ENCODE measurements around the gene PERM1.
"Not testable (repeated sequence)": the region's sequence is repeated elsewhere in the genome, so short reads cannot be mapped to it uniquely, and the experiment has no call there.

Gene PERM1

GRCh38 chr1:978835-979743 is 2.8 kb downstream of the PERM1 start:
- no peak for DNase-seq

- no peak for DNase-seq
These were observed 3.6 kb downstream of the PERM1 start for GRCh38 chr1:978069-978834.

DNA sequence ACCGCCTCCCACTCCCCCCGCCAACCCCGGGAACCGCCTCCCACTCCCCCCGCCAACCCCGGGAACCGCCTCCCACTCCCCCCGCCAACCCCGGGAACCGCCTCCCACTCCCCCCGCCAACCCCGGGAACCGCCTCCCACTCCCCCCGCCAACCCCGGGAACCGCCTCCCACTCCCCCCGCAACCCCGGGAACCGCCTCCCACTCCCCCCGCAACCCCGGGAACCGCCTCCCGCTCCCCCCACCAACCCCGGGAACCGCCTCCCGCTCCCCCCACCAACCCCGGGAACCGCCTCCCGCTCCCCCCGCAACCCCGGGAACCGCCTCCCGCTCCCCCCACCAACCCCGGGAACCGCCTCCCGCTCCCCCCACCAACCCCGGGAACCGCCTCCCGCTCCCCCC is 5.1 kb downstream of the PERM1 start:
- DNase-seq, result not testable (repeated sequence)

GRCh38 chr1:975896-976683 is 5.8 kb downstream of the PERM1 start:
- peak; percentile 74 for DNase-seq

GRCh38 chr1:975365-975764 is 6.5 kb downstream of the PERM1 start:
- DNase-seq, result no peak

DNA sequence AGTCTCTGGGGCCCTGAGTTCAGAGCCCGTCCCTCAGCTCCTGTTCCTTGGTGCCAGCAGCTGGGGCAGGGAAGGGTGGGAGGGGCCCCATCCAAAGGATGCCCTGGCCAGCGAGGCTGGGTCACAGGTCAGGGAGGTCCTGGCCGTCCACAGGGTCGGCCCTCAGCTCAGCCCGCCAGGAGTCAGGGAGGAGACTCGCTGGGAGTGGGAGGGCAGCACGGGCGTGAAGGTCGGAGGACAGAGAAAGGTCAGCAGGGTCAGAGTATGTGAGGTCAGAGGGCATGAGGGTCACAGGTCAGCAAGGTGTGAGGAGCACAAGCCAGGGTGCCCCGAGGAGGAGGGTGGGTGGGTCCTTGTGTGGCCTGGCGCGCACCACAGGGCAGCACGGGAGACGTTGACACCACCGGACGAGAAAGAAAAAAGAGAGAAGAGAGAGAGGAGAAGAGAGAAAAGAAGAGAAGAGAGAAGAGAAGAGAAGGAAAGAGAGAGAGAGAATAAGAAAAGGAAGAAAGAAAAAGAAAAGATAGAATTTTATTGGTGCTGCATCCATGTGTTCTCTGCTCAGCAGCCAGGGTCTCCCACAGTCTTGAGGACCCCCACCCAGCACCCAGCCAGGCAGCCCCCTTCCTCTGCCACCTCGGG is 7.1 kb downstream of the PERM1 start:
- DNase-seq, result no peak

GRCh38 chr1:974293-974640 is 7.6 kb downstream of the PERM1 start:
- no peak for DNase-seq

DNA sequence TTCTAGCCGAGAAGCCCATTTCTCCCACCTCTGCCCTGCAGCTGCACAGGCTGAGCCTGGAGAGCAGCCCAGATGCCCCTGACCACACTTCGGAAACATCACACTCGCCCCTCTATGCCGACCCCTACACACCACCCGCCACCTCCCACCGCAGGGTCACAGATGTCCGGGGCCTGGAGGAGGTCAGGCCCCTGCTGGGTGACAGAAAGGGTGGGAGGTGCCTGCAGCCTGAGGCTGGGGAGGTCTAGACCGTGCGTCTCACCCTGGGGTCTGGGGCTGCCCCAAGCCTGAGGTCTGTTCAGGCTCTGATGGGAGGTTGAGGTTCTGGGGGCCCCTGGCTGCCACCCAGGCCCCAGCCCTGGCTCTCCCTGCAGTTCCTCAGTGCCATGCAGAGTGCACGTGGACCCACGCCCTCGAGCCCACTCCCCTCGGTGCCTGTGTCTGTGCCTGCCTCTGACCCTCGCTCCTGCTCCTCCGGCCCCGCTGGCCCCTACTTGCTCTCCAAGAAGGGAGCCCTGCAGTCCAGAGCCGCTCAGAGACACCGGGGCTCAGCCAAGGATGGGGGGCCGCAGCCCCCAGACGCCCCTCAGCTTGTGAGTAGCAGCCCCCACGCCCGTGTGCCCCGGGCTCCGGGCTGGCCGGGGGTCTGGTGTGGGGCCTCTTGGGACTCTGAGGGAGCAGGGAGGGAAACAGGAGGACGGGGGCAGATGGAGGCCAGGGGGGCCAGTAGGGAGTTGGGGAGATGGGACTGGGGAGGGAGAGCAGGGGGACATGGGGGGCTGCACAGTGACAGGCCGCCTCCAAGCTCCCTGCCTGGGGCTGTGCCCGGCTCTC is 8.2 kb downstream of the PERM1 start:
- DNase-seq, result no peak

DNA sequence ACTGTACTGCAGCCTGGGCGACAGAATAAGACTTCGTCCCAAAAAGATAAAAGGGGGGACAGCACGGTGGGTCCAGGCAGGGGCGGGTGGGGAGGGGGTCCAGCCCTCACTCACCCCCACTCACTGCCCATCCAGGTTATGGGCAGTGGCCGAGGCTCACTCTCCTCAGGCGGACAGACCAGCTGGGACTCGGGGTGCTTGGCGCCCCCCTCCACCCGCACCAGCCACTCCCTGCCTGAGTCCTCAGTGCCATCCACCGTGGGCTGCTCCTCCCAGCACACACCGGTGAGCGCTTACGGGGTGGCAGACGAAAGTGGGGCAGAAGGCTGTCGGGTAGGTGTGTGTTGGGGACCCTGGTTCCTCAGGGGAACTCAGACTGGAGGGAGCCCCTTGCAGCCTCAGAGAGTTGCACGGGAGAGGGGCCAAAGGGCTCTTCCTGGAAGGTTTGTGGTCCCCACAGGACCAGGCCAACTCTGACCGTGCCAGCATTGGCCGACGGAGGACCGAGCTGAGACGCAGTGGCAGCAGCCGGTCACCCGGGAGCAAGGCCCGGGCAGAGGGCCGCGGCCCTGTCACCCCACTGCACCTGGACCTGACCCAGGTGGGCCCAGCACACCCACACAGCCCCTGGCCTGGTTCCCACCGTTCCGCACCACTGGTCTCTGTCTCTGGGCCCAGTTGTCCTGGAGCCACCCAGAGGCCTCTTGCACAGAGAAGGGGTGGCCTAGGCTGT is 9.0 kb downstream of the PERM1 start:
- DNase-seq, result no peak

- no peak for DNase-seq
These were observed 10.0 kb downstream of the PERM1 start for GRCh38 chr1:971751-972506.

- DNase-seq, result no peak
These were observed 10.7 kb downstream of the PERM1 start for GRCh38 chr1:970973-971730.

- no peak for DNase-seq
These were observed 11.5 kb downstream of the PERM1 start for GRCh38 chr1:970242-970972.

GRCh38 chr1:969260-969855 is 12.5 kb downstream of the PERM1 start:
- no peak for DNase-seq

GRCh38 chr1:967466-968343 is 14.2 kb downstream of the PERM1 start:
- DNase-seq, result no peak

DNA sequence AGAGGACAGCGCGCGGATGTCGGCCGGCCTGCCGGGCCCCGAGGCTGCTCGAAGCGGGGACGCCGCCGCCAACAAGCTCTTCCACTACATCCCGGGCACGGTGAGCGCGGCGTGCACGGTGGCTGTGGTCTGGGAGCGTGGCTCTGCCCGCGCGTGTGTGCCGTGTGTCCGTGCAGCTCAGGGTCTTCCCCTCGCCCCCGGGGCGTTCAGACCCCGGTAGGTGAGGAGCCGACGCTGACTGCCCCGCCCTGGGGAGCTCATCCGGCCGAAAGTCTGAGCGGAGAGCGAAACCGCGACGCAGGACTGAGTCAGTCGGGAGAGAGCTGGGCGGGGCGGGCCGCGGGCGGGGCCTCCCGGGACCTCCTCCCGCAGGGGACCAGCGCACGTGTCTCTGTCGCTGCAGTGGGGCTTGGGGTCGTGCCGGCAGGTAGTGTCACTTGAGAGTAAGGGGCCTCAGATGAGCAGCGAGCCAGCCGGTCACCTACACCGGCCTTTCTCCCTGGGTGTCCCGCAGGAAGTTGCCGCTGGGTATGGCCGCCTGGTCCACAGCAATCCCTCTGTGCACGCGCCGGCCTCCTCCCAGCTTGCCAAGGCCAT is 15.1 kb downstream of the PERM1 start:
- DNase-seq, result peak; percentile 75

DNA sequence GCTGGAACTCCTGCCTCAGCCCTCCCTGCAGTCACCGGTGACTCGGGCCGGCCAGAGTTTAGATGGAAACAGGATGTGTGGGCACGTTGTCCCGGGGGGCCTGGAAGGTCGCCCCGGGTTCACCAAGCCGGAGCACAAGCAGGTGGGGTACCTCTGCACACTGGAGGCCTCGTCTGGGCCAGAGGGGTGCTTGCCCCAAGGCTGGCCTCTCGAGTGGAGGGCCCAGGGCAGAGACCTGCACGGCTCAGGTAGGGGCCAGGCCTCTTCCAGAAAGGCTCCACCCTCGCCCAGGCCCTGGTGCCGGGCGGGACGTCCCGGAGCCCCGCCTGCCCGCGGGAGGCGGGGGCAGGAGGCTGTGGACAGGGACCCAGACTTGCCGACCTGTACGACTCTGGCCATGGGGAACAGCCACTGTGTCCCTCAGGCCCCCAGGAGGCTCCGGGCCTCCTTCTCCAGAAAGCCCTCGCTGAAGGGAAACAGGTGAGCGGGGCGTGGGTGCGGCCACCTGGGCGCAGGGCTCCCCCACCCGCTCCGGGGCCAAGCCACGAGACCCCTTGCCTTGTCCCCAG is 15.7 kb downstream of the PERM1 start, which contains the start of gene PLEKHN1:
PLEKHN1 (plus strand) TSS at position 348 of the 569 bp plus-strand sequence; CDS start at position 398, 50 bp downstream.
- no peak for DNase-seq

Data from right kidney (tissue), 1 donor.